Heart left ventricle (tissue), 13 donors: ENCODE data around the gene IQGAP2.

Experiments
- CTCF ChIP-seq, 12 donors: fragments of 200-600 bp; sonication (generic) in 4 of 12; IDR thresholded peaks; one replicate each; pipeline versions ENCODE4 v1.5.0 to v1.8.0; 2018 to 2022; ENCODE audit warnings: antibody characterized with exemption in 12 of 12, mild to moderate bottlenecking in 5 of 12
- POLR2A ChIP-seq, 2 donors: fragments of 450-650 bp; IDR thresholded peaks; one replicate each; pipeline ENCODE4 v1.6.1; 2017; ENCODE audit warnings: antibody characterized with exemption in 2 of 2, mild to moderate bottlenecking in 2 of 2, moderate library complexity in 2 of 2
- donor health status: ischemic (EF 13 %, LVEDD 7.1; RV severe dilation, severe dysfunction).
- donor health status: DM: no; HTN: yes; CAD: no.
- donor health status: DM: no; HTN: no; CAD: no.
- donor health status: ischemic (EF 25% LVEDD 6.9; RV normal size, moderate dysfunction).
- donor health status: ischemic (EF 25% LVEDD 5.7; RV mildly dilated, moderate dysfunction).
- donor health status: ischemic (EF 35%, LVEDD 5.7; RV mildly dilated, moderate dysfunction).
- donor health status: nonischemic (EF 11% LVEDD 7.7; RV severe dilation, severe dysfunction).
- donor health status: DM: yes; HTN: yes; CAD: no.
- donor health status: PGD.
- donor health status: ischemic (EF 29% LVEDD 5.4; RV normal size, mild dysfunction).
- donor health status: nonischemic (EF 23%, LVEDD 6.1; RV moderate dilation, normal function).

GRCh38 chr5:76495870-76496269 is 92.8 kb downstream of the IQGAP2 start:
- TF ChIP-seq CTCF (IDR thresholded peaks at IDR 0.05), result no peak
- TF ChIP-seq POLR2A (IDR thresholded peaks at IDR 0.05), result no peak
